Measurements from ENCODE around the gene MLH1.

MLH1 gene

GRCh38 chr3:37067577-37067976 lies 74.3 kb downstream of the MLH1 start:
- TF ChIP-seq CTCF (IDR thresholded peaks at IDR 0.05): no peak
- DNase-seq (ENCODE audit: low spot score): no peak
- H3K27ac ChIP-seq: no peak overlapping the region
- no peak overlapping the region for H3K4me3 ChIP-seq

GRCh38 chr3:37068031-37068430 lies 74.7 kb downstream of the MLH1 start:
- no peak for TF ChIP-seq CTCF (IDR thresholded peaks at IDR 0.05)
- Histone ChIP-seq H3K27ac (no peak overlapping the region), H3K4me3 (no peak overlapping the region)
- DNase-seq (ENCODE audit: low spot score): no peak

- DNase-seq (ENCODE audit: low spot score): no peak
- TF ChIP-seq CTCF (IDR thresholded peaks at IDR 0.05): no peak
- H3K4me3 ChIP-seq: no peak overlapping the region
- H3K27ac ChIP-seq: peak overlapping the region in 1 of 2 donors; percentile 58
Measured at GRCh38 chr3:37071921-37072320, 78.6 kb downstream of the MLH1 start.

GRCh38 chr3:37072892-37073291 lies 79.6 kb downstream of the MLH1 start:
- no peak overlapping the region for H3K4me3 ChIP-seq
- no peak for DNase-seq (ENCODE audit: low spot score)
- TF ChIP-seq CTCF (IDR thresholded peaks at IDR 0.05): no peak
- peak overlapping the region; percentile 25 to 58 for H3K27ac ChIP-seq

GRCh38 chr3:37074178-37074577 lies 80.9 kb downstream of the MLH1 start:
- Histone ChIP-seq H3K27ac (peak overlapping the region; percentile 23 to 68), H3K4me3 (no peak overlapping the region)
- DNase-seq (ENCODE audit: low spot score): no peak
- TF ChIP-seq CTCF (IDR thresholded peaks at IDR 0.05): no peak

GRCh38 chr3:37075955-37076354 lies 82.6 kb downstream of the MLH1 start:
- Histone ChIP-seq H3K27ac (peak overlapping the region; percentile 34 to 42), H3K4me3 (no peak overlapping the region)
- no peak for TF ChIP-seq CTCF (IDR thresholded peaks at IDR 0.05)
- DNase-seq (ENCODE audit: low spot score): no peak

GRCh38 chr3:37082317-37082716 lies 89.0 kb downstream of the MLH1 start:
- no peak for TF ChIP-seq CTCF (IDR thresholded peaks at IDR 0.05)
- H3K27ac ChIP-seq: no peak overlapping the region
- DNase-seq (ENCODE audit: low spot score): no peak
- no peak overlapping the region for H3K4me3 ChIP-seq

All from coronary artery (tissue), 2 donors.